Fibroblast of the aortic adventitia (primary cell): ENCODE results near the gene P2RX2. TPM values are rescaled to one million over a fixed set of nuclear protein-coding genes. Genes with fewer than 3 reads are reported as not detected.

Source experiments
- DNase-seq: peaks from one replicate; pipeline ENCODE4 v3.0.0-alpha.2; 2010; ENCODE audit warnings: low read depth
- H3K4me3 ChIP-seq: 2 replicates; pipeline ENCODE4 v1.5.1; 2011; ENCODE audit warnings: low read depth, mild to moderate bottlenecking, control low read depth, low read length, moderate library complexity
- CTCF ChIP-seq: IDR thresholded peaks from 2 replicates; pipeline ENCODE4 v1.5.1; 2011; ENCODE audit warnings: mild to moderate bottlenecking, low read length, control low read depth, inconsistent platforms; ENCODE audit not compliant: insufficient read depth
- total RNA-seq: library from RNA; depleted of rRNA; stranded (reverse); fragments of >200 nt; gene quantifications from 2 replicates; pipeline ENCODE4 v1.2.3, GENCODE V29; 2012; ENCODE audit warnings: low replicate concordance

P2RX2 gene
- total RNA-seq, 1 donor: not detected

DNA sequence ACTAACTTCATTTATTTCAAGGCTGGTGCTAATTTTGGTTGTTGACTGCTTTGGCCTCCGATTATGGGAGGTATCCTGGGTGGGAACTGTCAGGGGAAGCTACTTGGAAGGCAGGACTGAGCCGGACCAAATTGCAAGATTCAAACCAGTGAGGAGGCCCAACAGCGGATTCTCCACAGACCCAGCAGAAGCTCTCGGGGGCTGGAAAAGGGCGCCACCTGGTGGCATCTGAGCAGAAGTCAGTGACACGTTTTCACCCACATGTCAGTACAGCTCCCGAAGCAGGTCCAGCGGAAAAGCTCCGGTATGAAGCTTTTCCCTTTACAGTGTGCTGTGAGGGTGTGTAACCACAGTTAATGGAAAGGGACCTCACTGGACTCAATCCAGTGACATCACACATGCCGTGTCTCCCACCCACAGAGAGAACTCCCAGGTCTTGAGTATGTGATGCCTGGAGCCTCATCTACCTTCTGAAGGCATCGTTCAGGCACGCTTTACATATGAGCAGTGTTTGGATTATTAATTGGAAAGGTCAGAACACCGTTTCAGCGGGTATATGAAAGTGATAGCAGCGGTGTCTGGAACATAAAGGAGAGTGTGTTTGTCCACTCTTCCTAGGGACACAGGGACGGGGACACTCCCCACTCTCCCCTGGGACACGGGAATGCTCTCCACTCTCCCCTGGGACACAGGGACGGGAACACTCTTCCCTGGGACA, 3.6 kb upstream of the P2RX2 start:
- TF ChIP-seq CTCF: peak; percentile 91
- DNase-seq: peak; percentile 88
- H3K4me3 ChIP-seq: no peak overlapping the region

DNA sequence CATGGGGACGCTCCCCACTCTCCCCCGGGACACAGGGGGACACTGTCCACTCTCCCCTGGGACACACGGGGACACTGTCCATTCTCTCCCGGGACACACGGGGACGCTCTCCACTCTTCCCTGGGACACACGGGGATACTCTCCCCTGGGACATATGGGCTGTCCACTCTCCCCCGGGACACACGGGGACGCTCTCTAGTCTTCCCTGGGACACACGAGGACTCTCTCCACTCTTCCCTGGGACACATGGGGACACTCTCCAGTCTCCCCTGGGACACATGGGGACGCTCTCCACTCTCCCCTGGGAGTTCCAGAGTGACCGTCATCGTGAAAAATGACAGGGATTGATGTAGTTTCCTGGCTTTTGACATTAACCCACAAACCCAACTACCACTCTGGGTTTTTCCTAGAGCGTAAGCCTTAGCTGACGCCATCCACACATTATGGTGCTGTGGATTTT, 3.0 kb upstream of the P2RX2 start:
- H3K4me3 ChIP-seq: no peak overlapping the region
- no peak for DNase-seq
- TF ChIP-seq CTCF: no peak

GRCh38 chr12:132617135-132617701, 1.4 kb upstream of the P2RX2 start:
- TF ChIP-seq CTCF: no peak
- H3K4me3 ChIP-seq: no peak overlapping the region
- no peak for DNase-seq

DNA sequence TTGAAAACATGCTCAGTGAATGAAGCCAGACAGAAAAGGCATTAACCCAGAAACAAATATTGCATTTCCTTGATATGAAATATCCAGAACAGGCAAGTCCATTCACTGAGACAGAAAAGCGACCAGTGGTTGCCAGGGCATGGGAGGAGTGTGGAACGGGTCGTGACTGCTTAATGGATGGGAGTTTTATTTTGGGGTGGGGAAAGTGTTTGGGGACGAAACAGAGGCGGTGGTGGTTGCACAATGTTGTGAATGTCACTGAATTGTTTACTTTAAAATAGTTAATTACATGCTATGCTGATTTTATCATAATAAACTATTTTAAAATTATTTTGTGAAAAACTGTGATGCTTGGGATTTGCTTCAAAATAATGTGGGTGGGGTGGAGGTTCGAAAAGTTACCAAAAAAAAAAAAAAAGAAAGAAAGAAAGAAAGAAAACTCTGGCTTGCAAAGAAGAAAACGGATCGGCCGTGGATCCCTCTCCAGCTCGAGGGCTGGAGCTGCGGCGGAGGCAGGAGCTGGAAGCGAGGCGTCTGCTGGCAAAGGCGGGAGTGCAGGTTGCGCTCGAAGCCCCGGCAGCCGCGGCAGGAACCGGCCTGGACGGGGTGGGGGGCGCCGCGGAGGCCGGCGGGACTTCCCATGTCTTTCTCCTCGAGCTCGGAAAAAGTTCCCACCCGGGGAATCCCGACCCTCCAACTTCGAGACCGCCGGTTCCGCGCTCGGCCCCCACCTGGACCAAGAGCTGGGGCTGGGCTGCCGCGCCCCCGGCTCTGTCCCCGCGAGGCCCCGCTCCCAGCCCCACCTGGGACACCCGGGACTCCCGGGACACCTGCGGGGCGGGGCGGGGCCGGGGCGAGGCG, 524 bp upstream of the P2RX2 start:
- no peak for DNase-seq
- H3K4me3 ChIP-seq: no peak overlapping the region
- no peak for TF ChIP-seq CTCF

GRCh38 chr12:132619071-132619385, 452 bp downstream of the P2RX2 start:
- TF ChIP-seq CTCF: no peak
- DNase-seq: no peak
- H3K4me3 ChIP-seq: no peak overlapping the region

- H3K4me3 ChIP-seq: no peak overlapping the region
- no peak for TF ChIP-seq CTCF
- no peak for DNase-seq
Observed at GRCh38 chr12:132619386-132620112, 973 bp downstream of the P2RX2 start.
